Fibroblast of lung (primary cell): ENCODE data around the gene CDC16.

Source experiments
- EZH2 ChIP-seq: IDR thresholded peaks from 2 replicates; pipeline ENCODE4 v1.5.1; 2012; ENCODE audit warnings: low read length, control low read depth, mild to moderate bottlenecking; ENCODE audit errors: missing control alignments
- TF ChIP-seq, protein P1 (sequence below), 2 donors: IDR thresholded peaks in 1 of 2; conservative IDR thresholded peaks in 1 of 2; 1 replicate in 1 of 2; 2 replicates in 1 of 2; pipeline ENCODE4 v1.5.1; 2011 to 2012; ENCODE audit warnings: low read length in 2 of 2, control low read depth in 1 of 2, inconsistent platforms in 1 of 2, low read depth in 1 of 2, mild to moderate bottlenecking in 1 of 2

DNA sequence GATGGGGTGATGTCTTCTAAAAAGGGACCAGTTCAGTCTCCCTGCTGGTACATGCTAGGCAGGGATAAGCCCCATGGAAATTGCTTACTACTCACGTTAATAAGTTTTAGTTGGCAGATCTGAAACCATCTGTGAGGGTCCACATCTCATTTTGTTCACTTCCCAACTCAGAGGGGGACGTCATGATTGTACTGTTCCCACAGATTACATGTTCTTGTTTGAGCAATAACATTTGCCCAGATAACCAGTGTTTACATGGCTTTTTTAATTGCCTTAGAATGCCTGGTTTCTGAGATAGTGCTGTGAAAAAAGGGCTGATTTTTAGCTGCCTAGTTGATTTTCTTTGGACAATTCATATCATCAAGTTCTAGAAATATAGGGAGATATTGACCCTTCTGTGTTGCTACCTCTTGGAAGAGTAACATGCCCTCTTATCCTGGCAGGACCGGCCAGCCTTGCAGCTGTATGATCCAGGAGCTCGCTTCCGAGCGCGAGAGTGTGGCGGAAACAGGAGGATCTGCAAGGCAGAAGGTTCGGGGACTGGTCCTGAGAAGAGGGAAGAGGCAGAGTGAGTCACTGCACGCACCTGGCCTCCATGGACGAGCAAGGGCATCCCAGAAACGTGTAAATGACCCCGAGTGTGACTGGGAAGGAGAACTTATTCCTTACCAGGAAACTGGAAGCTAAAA is 69.8 kb downstream of the CDC16 start:
- TF ChIP-seq EZH2 = no peak
- TF ChIP-seq, protein P1, sequence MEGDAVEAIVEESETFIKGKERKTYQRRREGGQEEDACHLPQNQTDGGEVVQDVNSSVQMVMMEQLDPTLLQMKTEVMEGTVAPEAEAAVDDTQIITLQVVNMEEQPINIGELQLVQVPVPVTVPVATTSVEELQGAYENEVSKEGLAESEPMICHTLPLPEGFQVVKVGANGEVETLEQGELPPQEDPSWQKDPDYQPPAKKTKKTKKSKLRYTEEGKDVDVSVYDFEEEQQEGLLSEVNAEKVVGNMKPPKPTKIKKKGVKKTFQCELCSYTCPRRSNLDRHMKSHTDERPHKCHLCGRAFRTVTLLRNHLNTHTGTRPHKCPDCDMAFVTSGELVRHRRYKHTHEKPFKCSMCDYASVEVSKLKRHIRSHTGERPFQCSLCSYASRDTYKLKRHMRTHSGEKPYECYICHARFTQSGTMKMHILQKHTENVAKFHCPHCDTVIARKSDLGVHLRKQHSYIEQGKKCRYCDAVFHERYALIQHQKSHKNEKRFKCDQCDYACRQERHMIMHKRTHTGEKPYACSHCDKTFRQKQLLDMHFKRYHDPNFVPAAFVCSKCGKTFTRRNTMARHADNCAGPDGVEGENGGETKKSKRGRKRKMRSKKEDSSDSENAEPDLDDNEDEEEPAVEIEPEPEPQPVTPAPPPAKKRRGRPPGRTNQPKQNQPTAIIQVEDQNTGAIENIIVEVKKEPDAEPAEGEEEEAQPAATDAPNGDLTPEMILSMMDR (conservative IDR thresholded peaks at IDR 0.05 in 1 of 2, IDR thresholded peaks at IDR 0.05 in 1 of 2; ENCODE audit: low read depth in 1 of 2, low read length in 2 of 2) = no peak
